ENCODE results near the gene QKI.
A peak's percentile ranks its signal among the peaks of the same experiment; 100 is the strongest.

The QKI gene

GRCh38 chr6:163539101-163539762, 124.7 kb downstream of the QKI start:
- no peak for DNase-seq

- no peak for DNase-seq
Measured at GRCh38 chr6:163543321-163543720, 128.8 kb downstream of the QKI start.

GRCh38 chr6:163545370-163545769, 130.9 kb downstream of the QKI start:
- DNase-seq: no peak

GRCh38 chr6:163547287-163547686, 132.8 kb downstream of the QKI start:
- DNase-seq: no peak

- no peak for DNase-seq
Measured at GRCh38 chr6:163548624-163549023, 134.1 kb downstream of the QKI start.

GRCh38 chr6:163554032-163554431, 139.5 kb downstream of the QKI start:
- no peak for DNase-seq

GRCh38 chr6:163554663-163555062, 140.1 kb downstream of the QKI start:
- DNase-seq: peak; percentile 24

- no peak for DNase-seq
Measured at GRCh38 chr6:163559661-163560060, 145.1 kb downstream of the QKI start.

GRCh38 chr6:163563318-163563717, 148.8 kb downstream of the QKI start:
- DNase-seq: no peak

GRCh38 chr6:163564534-163564933, 150.0 kb downstream of the QKI start:
- no peak for DNase-seq

GRCh38 chr6:163565140-163565539, 150.6 kb downstream of the QKI start:
- no peak for DNase-seq

GRCh38 chr6:163566056-163566455, 151.5 kb downstream of the QKI start:
- DNase-seq: no peak

GRCh38 chr6:163568275-163568674, 153.8 kb downstream of the QKI start:
- DNase-seq: no peak

- no peak for DNase-seq
Measured at GRCh38 chr6:163570579-163571231, 156.2 kb downstream of the QKI start.

- DNase-seq: no peak
Measured at GRCh38 chr6:163571730-163572129, 157.2 kb downstream of the QKI start.

- DNase-seq: no peak
Measured at GRCh38 chr6:163572612-163573011, 158.1 kb downstream of the QKI start.

- no peak for DNase-seq
Measured at GRCh38 chr6:163573503-163574179, 159.1 kb downstream of the QKI start.

GRCh38 chr6:163576114-163576513, 161.6 kb downstream of the QKI start:
- DNase-seq: no peak

- no peak for DNase-seq
Measured at GRCh38 chr6:163577404-163577803, 162.9 kb downstream of the QKI start.

- no peak for DNase-seq
Measured at GRCh38 chr6:163579111-163579879, 164.8 kb downstream of the QKI start.

- no peak for DNase-seq
Measured at GRCh38 chr6:163579880-163580295, 165.4 kb downstream of the QKI start.

- no peak for DNase-seq
Measured at GRCh38 chr6:163580311-163581030, 166.0 kb downstream of the QKI start.

GRCh38 chr6:163583558-163583957, 169.0 kb downstream of the QKI start:
- no peak for DNase-seq
